Measurements from ENCODE around the gene ZNF521. TPM values are rescaled to one million over a fixed set of nuclear protein-coding genes. Genes with fewer than 3 reads are reported as not detected.

The ZNF521 gene
- total RNA-seq, 2 experiments from 2014 or later = not detected

GRCh38 chr18:25298853-25299274 is 53.1 kb downstream of the ZNF521 start:
- no peaks in the 10 kb centered on the region for H3K27me3 Mint-ChIP-seq
- no peaks in the 10 kb centered on the region for H3K4me1 Mint-ChIP-seq
- no peaks in the 10 kb centered on the region for H3K9me3 Mint-ChIP-seq
- DNase-seq (no peak), ATAC-seq (ENCODE audit: low read depth) (no peak)
- no peaks in the 10 kb centered on the region for H3K36me3 Mint-ChIP-seq
- no peak overlapping the region for H3K4me3 Mint-ChIP-seq
- POLR2A ChIA-PET = no interaction called here
- no peak overlapping the region for H3K27ac Mint-ChIP-seq

- H3K4me1 Mint-ChIP-seq = no peaks in the 10 kb centered on the region
- H3K27me3 Mint-ChIP-seq = no peaks in the 10 kb centered on the region
- H3K36me3 Mint-ChIP-seq = no peaks in the 10 kb centered on the region
- H3K9me3 Mint-ChIP-seq = no peaks in the 10 kb centered on the region
- POLR2A ChIA-PET = no interaction called here
- no peak overlapping the region for H3K27ac Mint-ChIP-seq
- no peak overlapping the region for H3K4me3 Mint-ChIP-seq
- ATAC-seq (ENCODE audit: low read depth) (no peak), DNase-seq (no peak)
These were observed 56.3 kb downstream of the ZNF521 start for GRCh38 chr18:25295624-25296138.

GRCh38 chr18:25291150-25291549 is 60.8 kb downstream of the ZNF521 start:
- POLR2A ChIA-PET = no interaction called here

GRCh38 chr18:25289001-25289631 is 62.9 kb downstream of the ZNF521 start:
- POLR2A ChIA-PET = no interaction called here
- ATAC-seq (ENCODE audit: low read depth) = no peak
- Mint-ChIP-seq H3K36me3 (no peaks in the 10 kb centered on the region), H3K27ac (no peak overlapping the region), H3K9me3 (no peaks in the 10 kb centered on the region), H3K4me3 (no peak overlapping the region), H3K4me1 (no peaks in the 10 kb centered on the region), H3K27me3 (no peaks in the 10 kb centered on the region)
- DNase-seq = no peak

More at GRCh38 chr18:25291150-25291549, 60.8 kb downstream of the ZNF521 start:
- Mint-ChIP-seq H3K4me1 (no peaks in the 10 kb centered on the region), H3K27ac (no peak overlapping the region), H3K9me3 (no peaks in the 10 kb centered on the region), H3K36me3 (no peaks in the 10 kb centered on the region), H3K4me3 (no peak overlapping the region), H3K27me3 (no peaks in the 10 kb centered on the region)
- DNase-seq (no peak), ATAC-seq (ENCODE audit: low read depth) (no peak)

GRCh38 chr18:25288340-25288938 is 63.5 kb downstream of the ZNF521 start:
- no peaks in the 10 kb centered on the region for H3K27me3 Mint-ChIP-seq
- no peak overlapping the region for H3K27ac Mint-ChIP-seq
- DNase-seq (no peak), ATAC-seq (ENCODE audit: low read depth) (no peak)
- H3K4me1 Mint-ChIP-seq = no peaks in the 10 kb centered on the region
- no peaks in the 10 kb centered on the region for H3K36me3 Mint-ChIP-seq
- no peaks in the 10 kb centered on the region for H3K9me3 Mint-ChIP-seq
- POLR2A ChIA-PET = no interaction called here
- H3K4me3 Mint-ChIP-seq = no peak overlapping the region

GRCh38 chr18:25287106-25287505 is 64.9 kb downstream of the ZNF521 start:
- POLR2A ChIA-PET = no interaction called here
- Mint-ChIP-seq H3K27me3 (peaks cover 8% of the 10 kb centered on the region), H3K4me1 (no peaks in the 10 kb centered on the region), H3K36me3 (no peaks in the 10 kb centered on the region), H3K4me3 (no peak overlapping the region), H3K9me3 (no peaks in the 10 kb centered on the region), H3K27ac (no peak overlapping the region)
- DNase-seq (no peak), ATAC-seq (ENCODE audit: low read depth) (no peak)

DNA sequence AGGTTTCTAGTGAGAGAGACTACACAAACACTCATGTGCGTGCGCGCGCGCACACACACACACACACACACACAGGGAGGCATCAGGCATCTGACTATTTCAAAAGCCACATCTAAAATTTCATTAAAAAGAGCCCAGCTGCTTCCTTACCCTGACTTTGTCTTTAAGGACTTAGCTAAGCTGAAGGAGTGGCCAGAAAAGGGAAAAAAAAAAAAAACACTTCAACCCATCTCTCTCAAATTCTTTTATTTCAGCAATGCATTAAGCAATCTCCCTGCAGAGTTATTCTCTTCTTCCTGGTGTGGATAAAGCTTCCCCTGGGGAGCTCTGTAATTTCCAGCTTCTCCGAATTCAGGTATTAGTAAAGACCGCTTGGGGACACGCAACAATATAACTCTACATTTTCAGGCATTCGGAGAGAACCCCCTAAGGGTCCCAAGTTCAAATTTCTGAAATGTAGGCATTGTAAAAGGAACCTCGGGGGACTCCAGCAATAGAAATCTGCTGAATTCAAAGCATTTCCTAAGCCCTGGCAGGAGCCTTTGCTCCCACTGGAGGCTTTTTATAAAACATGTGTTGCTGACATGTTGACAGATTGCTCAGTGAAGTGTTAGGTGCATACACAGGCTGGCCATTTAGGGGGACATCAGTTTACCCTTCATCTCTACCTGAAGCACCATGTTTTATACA is 67.0 kb downstream of the ZNF521 start:
- Mint-ChIP-seq H3K4me3 (no peak overlapping the region), H3K4me1 (no peaks in the 10 kb centered on the region), H3K27ac (no peak overlapping the region), H3K36me3 (no peaks in the 10 kb centered on the region), H3K9me3 (no peaks in the 10 kb centered on the region), H3K27me3 (peaks cover 13% of the 10 kb centered on the region)
- POLR2A ChIA-PET = no interaction called here
- DNase-seq (no peak), ATAC-seq (ENCODE audit: low read depth) (no peak)

GRCh38 chr18:25284281-25284680 is 67.7 kb downstream of the ZNF521 start:
- Mint-ChIP-seq H3K27me3 (peaks cover 13% of the 10 kb centered on the region), H3K36me3 (no peaks in the 10 kb centered on the region), H3K4me1 (no peaks in the 10 kb centered on the region), H3K4me3 (no peak overlapping the region), H3K9me3 (no peaks in the 10 kb centered on the region), H3K27ac (no peak overlapping the region)
- DNase-seq (no peak), ATAC-seq (ENCODE audit: low read depth) (no peak)
- POLR2A ChIA-PET = no interaction called here

DNA sequence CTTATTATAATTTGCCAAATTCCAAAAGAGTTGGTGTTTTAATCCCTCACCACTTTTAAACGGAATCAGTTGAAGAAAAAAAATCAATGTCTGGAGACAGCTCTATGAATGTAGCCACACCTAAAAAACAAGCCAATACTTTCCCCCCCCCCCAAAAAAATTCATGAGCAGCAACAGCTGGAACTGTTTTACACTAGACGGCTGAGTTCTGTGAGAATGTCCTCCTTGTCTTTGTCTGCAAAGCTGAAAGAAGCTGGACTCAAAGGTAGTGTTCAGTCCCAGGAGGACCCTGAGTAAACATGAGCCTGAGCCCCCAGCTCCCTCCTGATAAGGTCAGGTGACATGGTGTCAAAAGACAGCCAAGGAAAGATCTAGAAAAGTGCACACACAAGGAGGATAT is 68.2 kb downstream of the ZNF521 start:
- peaks cover 13% of the 10 kb centered on the region for H3K27me3 Mint-ChIP-seq
- no peak for ATAC-seq (ENCODE audit: low read depth)

DNA sequence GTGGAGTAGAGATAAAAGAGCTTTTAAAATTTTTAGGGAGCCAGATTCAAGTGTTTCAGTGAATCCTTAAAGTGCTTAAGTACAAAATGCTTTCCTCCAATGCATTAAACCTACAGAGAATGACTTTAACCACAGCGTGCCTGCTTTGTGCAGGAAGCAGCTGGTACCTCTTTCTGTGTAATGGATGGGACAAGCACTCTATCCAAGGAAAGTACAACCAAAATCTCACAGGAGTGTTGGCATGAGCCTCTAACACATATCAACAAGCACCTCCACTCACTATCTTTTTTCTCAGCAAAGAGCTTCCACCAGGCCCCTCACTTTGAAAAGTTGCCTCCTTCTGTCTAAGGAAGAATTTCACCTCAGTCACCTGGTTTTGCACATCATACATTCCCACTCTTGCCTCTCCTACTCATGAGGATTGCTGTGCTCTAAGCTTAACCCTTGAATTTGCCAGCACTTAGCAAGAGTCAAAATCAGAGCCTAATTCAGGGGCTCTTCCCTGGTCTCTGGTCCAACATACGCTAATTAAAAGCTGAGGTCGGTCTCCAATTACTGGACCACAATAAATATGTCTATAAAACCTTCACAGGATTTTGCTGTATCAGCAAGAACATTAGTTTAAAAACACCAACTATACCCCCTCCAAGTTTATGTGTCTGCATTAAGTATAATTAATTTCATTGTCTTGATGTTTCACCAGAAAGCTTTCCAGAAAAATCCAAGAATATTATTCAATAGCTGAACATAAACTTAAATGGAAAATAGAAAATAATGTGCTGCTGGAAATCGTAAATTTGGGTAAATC is 68.9 kb downstream of the ZNF521 start:
- no peak overlapping the region for H3K4me3 Mint-ChIP-seq
- DNase-seq (no peak), ATAC-seq (ENCODE audit: low read depth) (no peak)
- H3K27ac Mint-ChIP-seq = no peak overlapping the region
- POLR2A ChIA-PET = no interaction called here
- H3K9me3 Mint-ChIP-seq = no peaks in the 10 kb centered on the region
- peaks cover 13% of the 10 kb centered on the region for H3K27me3 Mint-ChIP-seq
- H3K4me1 Mint-ChIP-seq = no peaks in the 10 kb centered on the region
- H3K36me3 Mint-ChIP-seq = no peaks in the 10 kb centered on the region

More for the DNA sequence above, 68.2 kb downstream of the ZNF521 start:
- POLR2A ChIA-PET = no interaction called here
- no peak for DNase-seq
- Mint-ChIP-seq H3K4me3 (no peak overlapping the region), H3K4me1 (no peaks in the 10 kb centered on the region), H3K36me3 (no peaks in the 10 kb centered on the region), H3K9me3 (no peaks in the 10 kb centered on the region), H3K27ac (no peak overlapping the region)

DNA sequence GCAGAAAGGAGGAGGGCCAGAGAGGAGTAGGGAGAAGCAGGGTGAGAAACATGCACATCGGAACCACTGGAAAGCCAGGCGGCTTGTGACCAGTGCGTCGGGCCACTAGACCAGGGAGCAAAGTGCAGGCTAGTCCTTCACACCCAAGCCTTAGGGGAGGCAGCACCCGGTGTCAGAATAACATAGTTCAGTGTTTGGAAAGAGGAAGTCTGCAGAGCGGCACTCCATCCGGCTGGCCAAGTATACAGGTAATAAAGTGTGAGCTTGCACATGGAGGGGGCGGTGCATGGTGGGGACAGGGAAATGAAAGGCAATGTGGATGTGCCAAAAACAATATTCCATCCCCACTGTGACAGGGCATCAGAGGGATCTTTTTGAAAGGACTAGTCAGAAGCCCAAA is 69.7 kb downstream of the ZNF521 start:
- Mint-ChIP-seq H3K27me3 (peaks cover 13% of the 10 kb centered on the region), H3K9me3 (no peaks in the 10 kb centered on the region), H3K4me3 (no peak overlapping the region), H3K4me1 (no peaks in the 10 kb centered on the region), H3K27ac (no peak overlapping the region), H3K36me3 (no peaks in the 10 kb centered on the region)
- no peak for DNase-seq
- POLR2A ChIA-PET = no interaction called here
- ATAC-seq (ENCODE audit: low read depth) = no peak

- Mint-ChIP-seq H3K27me3 (peaks cover 13% of the 10 kb centered on the region), H3K4me3 (no peak overlapping the region), H3K4me1 (no peaks in the 10 kb centered on the region), H3K36me3 (no peaks in the 10 kb centered on the region), H3K9me3 (no peaks in the 10 kb centered on the region), H3K27ac (no peak overlapping the region)
- ATAC-seq (ENCODE audit: low read depth) (no peak), DNase-seq (no peak)
- POLR2A ChIA-PET = no interaction called here
These were observed 70.4 kb downstream of the ZNF521 start for GRCh38 chr18:25281556-25281955.

DNA sequence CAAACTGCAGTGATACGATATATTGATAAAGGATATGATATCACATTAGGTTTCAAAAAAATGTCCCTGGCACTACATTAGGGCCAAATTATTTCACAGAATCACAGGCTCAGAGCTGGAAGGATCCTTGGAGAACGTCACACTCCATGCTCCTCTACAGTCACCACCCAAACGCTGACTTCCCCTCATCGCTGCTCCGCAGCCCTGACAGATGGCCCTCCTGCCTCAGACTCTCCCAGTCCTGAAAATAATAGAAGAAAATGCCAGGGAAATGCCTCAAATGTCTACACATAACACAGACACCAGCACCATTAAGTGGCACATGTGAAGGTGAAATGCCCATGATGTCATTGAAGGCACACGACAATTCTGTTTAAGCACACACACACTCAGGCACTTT is 72.0 kb downstream of the ZNF521 start:
- Mint-ChIP-seq H3K27me3 (peaks cover 13% of the 10 kb centered on the region), H3K9me3 (no peaks in the 10 kb centered on the region), H3K4me3 (no peak overlapping the region), H3K27ac (no peak overlapping the region), H3K4me1 (no peaks in the 10 kb centered on the region), H3K36me3 (no peaks in the 10 kb centered on the region)
- no peak for ATAC-seq (ENCODE audit: low read depth)
- POLR2A ChIA-PET = no interaction called here
- DNase-seq = no peak
